ENCODE measurements around the gene FCN2.

DNA sequence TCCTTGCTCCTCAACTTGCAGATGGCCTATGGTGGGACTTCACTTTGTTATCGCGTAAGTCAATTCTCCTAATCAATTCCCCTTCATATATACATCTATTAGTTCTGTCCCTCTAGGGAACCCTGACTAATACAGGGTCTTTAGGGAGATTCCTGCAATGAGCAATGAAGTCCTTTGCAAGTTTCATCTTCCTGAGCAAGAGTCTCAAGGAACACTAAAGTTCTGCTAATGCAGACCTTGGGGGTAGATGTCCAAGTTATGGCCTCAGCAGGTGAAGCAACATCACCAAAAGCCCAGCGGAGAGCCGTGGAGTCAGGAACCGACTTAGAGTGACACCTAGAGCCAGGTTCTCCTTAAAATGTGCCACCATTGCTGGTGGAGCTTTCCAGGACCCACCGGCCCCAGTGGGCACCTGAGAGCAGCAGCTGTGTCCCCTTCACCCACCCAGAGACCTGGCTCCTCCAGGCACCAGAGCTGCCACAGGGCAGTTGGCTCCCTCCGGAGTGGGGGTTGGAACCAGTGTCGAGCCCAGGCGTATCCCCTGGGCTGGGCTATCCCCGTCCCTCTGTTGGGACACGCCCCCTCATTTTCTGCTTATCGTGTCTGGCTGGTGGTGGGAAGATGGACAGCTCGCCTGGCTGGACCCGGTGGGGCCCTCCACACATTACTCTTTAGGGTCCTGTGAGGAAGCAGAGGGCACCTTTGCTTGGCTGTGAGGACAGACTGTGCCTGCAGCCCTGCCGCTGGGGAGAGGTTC, 48.0 kb downstream of the FCN2 start:
- TF ChIP-seq, protein P1, sequence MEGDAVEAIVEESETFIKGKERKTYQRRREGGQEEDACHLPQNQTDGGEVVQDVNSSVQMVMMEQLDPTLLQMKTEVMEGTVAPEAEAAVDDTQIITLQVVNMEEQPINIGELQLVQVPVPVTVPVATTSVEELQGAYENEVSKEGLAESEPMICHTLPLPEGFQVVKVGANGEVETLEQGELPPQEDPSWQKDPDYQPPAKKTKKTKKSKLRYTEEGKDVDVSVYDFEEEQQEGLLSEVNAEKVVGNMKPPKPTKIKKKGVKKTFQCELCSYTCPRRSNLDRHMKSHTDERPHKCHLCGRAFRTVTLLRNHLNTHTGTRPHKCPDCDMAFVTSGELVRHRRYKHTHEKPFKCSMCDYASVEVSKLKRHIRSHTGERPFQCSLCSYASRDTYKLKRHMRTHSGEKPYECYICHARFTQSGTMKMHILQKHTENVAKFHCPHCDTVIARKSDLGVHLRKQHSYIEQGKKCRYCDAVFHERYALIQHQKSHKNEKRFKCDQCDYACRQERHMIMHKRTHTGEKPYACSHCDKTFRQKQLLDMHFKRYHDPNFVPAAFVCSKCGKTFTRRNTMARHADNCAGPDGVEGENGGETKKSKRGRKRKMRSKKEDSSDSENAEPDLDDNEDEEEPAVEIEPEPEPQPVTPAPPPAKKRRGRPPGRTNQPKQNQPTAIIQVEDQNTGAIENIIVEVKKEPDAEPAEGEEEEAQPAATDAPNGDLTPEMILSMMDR (IDR thresholded peaks at IDR 0.05): no peak
- TF ChIP-seq POLR2A (IDR thresholded peaks at IDR 0.05): no peak

All from esophagus squamous epithelium (tissue), 4 donors.